ENCODE results near the gene LUC7L3.

LUC7L3 gene

GRCh38 chr17:50766222-50767023, 47.0 kb downstream of the LUC7L3 start:
- no peak for TF ChIP-seq POLR2A (IDR thresholded peaks at IDR 0.05; ENCODE audit: low read depth, low read length)
- TF ChIP-seq TAF1 (IDR thresholded peaks at IDR 0.05; ENCODE audit: borderline replicate concordance, low read depth, low read length): no peak
- no peak for FAIRE-seq
- no peak for DNase-seq (ENCODE audit: insufficient read length)

- FAIRE-seq (no peak), DNase-seq (ENCODE audit: insufficient read length) (no peak)
- TF ChIP-seq POLR2AphosphoS5 (IDR thresholded peaks at IDR 0.05; ENCODE audit: low read depth, low read length) (no peak), TAF1 (IDR thresholded peaks at IDR 0.05; ENCODE audit: borderline replicate concordance, low read depth, low read length) (no peak), POLR2A (IDR thresholded peaks at IDR 0.05; ENCODE audit: low read depth, low read length) (no peak)
Measured at GRCh38 chr17:50767030-50767429, 47.6 kb downstream of the LUC7L3 start.

- FAIRE-seq (no peak), DNase-seq (ENCODE audit: insufficient read length) (no peak)
- no peak for TF ChIP-seq POLR2AphosphoS5 (IDR thresholded peaks at IDR 0.05; ENCODE audit: low read depth, low read length)
- no peak for TF ChIP-seq TAF1 (IDR thresholded peaks at IDR 0.05; ENCODE audit: borderline replicate concordance, low read depth, low read length)
Measured at GRCh38 chr17:50767446-50767845, 48.0 kb downstream of the LUC7L3 start, which contains the start of gene ANKRD40CL. TSS of gene ANKRD40CL (minus strand) at chr17:50767518. CDS start at chr17:50766913, 605 bp downstream.

GRCh38 chr17:50768346-50768761, 49.0 kb downstream of the LUC7L3 start:
- FAIRE-seq: no peak
- no peak for DNase-seq (ENCODE audit: insufficient read length)
- TF ChIP-seq TAF1 (IDR thresholded peaks at IDR 0.05; ENCODE audit: borderline replicate concordance, low read depth, low read length) (no peak), POLR2A (IDR thresholded peaks at IDR 0.05; ENCODE audit: low read depth, low read length) (no peak), POLR2AphosphoS5 (IDR thresholded peaks at IDR 0.05; ENCODE audit: low read depth, low read length) (no peak)

- no peak for FAIRE-seq
- TF ChIP-seq POLR2A (IDR thresholded peaks at IDR 0.05; ENCODE audit: low read depth, low read length): no peak
- TF ChIP-seq POLR2AphosphoS5 (IDR thresholded peaks at IDR 0.05; ENCODE audit: low read depth, low read length): no peak
- TF ChIP-seq TAF1 (IDR thresholded peaks at IDR 0.05; ENCODE audit: borderline replicate concordance, low read depth, low read length): no peak
- no peak for DNase-seq (ENCODE audit: insufficient read length)
Measured at GRCh38 chr17:50769884-50770283, 50.5 kb downstream of the LUC7L3 start.

- FAIRE-seq (no peak), DNase-seq (ENCODE audit: insufficient read length) (no peak)
- TF ChIP-seq POLR2A (IDR thresholded peaks at IDR 0.05; ENCODE audit: low read depth, low read length) (no peak), POLR2AphosphoS5 (IDR thresholded peaks at IDR 0.05; ENCODE audit: low read depth, low read length) (no peak), TAF1 (IDR thresholded peaks at IDR 0.05; ENCODE audit: borderline replicate concordance, low read depth, low read length) (no peak)
Measured at GRCh38 chr17:50770346-50770745, 50.9 kb downstream of the LUC7L3 start.

GRCh38 chr17:50771991-50772785, 52.8 kb downstream of the LUC7L3 start:
- FAIRE-seq (no peak), DNase-seq (ENCODE audit: insufficient read length) (peak; percentile 33)
- TF ChIP-seq TAF1 (IDR thresholded peaks at IDR 0.05; ENCODE audit: borderline replicate concordance, low read depth, low read length): no peak
- TF ChIP-seq POLR2A (IDR thresholded peaks at IDR 0.05; ENCODE audit: low read depth, low read length): no peak
- TF ChIP-seq POLR2AphosphoS5 (IDR thresholded peaks at IDR 0.05; ENCODE audit: low read depth, low read length): no peak

- DNase-seq (ENCODE audit: insufficient read length): no peak
- no peak for FAIRE-seq
- TF ChIP-seq POLR2AphosphoS5 (IDR thresholded peaks at IDR 0.05; ENCODE audit: low read depth, low read length) (no peak), POLR2A (IDR thresholded peaks at IDR 0.05; ENCODE audit: low read depth, low read length) (no peak), TAF1 (IDR thresholded peaks at IDR 0.05; ENCODE audit: borderline replicate concordance, low read depth, low read length) (no peak)
Measured at GRCh38 chr17:50774225-50774803, 54.9 kb downstream of the LUC7L3 start.

- DNase-seq (ENCODE audit: insufficient read length): no peak
- no peak for TF ChIP-seq POLR2AphosphoS5 (IDR thresholded peaks at IDR 0.05; ENCODE audit: low read depth, low read length)
- TF ChIP-seq POLR2A (IDR thresholded peaks at IDR 0.05; ENCODE audit: low read depth, low read length): no peak
- no peak for TF ChIP-seq TAF1 (IDR thresholded peaks at IDR 0.05; ENCODE audit: borderline replicate concordance, low read depth, low read length)
- no peak for FAIRE-seq
Measured at GRCh38 chr17:50775926-50776325, 56.5 kb downstream of the LUC7L3 start.

- no peak for DNase-seq (ENCODE audit: insufficient read length)
- no peak for FAIRE-seq
- TF ChIP-seq POLR2A (IDR thresholded peaks at IDR 0.05; ENCODE audit: low read depth, low read length): no peak
Measured at GRCh38 chr17:50778471-50778870, 59.1 kb downstream of the LUC7L3 start.

GRCh38 chr17:50778988-50779387, 59.6 kb downstream of the LUC7L3 start:
- DNase-seq (ENCODE audit: insufficient read length) (no peak), FAIRE-seq (no peak)
- TF ChIP-seq TAF1 (IDR thresholded peaks at IDR 0.05; ENCODE audit: borderline replicate concordance, low read depth, low read length) (no peak), POLR2AphosphoS5 (IDR thresholded peaks at IDR 0.05; ENCODE audit: low read depth, low read length) (no peak), POLR2A (IDR thresholded peaks at IDR 0.05; ENCODE audit: low read depth, low read length) (no peak)

Data from GM12892 (cell line).